ENCODE results near the gene PCDH8.

GRCh38 chr13:52882785-52883184 is 34.3 kb upstream of the PCDH8 start:
- TF ChIP-seq CTCF (IDR thresholded peaks at IDR 0.05) (no peak), POLR2A (IDR thresholded peaks at IDR 0.05) (no peak)

Measured in adrenal gland (tissue), 5 donors.